ENCODE results near the gene NSD2.

DNA sequence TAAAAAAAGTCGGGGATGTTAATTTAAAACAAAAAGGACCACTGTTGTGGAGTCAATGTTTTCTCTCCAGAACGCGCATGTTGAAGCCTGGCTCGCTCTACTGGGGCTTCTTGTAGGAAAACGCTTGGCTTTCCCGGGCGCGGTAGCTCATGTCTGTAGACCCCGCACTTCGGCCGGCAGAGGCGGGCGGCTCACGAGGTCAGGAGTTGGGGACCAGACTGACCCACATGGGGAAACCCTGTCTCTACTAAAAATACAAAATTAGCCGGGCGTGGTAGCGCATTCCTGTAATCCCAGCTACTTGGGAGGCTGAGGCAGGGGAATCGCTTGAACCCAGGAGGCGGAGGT, 122.0 kb downstream of the NSD2 start:
- TF ChIP-seq CTCF (IDR thresholded peaks at IDR 0.05) (no peak), EP300 (IDR thresholded peaks at IDR 0.05) (no peak), POLR2A (IDR thresholded peaks at IDR 0.05) (no peak)

All from ovary (tissue), 3 donors.